Spleen (tissue), 11 donors: ENCODE data around the gene FBXO28. TPM values are rescaled to one million over a fixed set of nuclear protein-coding genes. Genes with fewer than 3 reads are reported as not detected.
"Not testable (repeated sequence)": the region's sequence is repeated elsewhere in the genome, so short reads cannot be mapped to it uniquely, and the experiment has no call there.

ENCODE experiments used
- DNase-seq: peaks from one replicate; pipeline ENCODE4 v3.0.0-alpha.2; 2020
- H3K27ac ChIP-seq, 8 donors: fragments of 200-600 bp; sonication (generic) in 7 of 8; 1 replicate in 4 of 8; 2 replicates in 4 of 8; pipeline versions ENCODE4 v1.5.0 to v1.8.0; 2016 to 2021; ENCODE audit warnings: inconsistent platforms in 4 of 8, mild to moderate bottlenecking in 4 of 8, moderate library complexity in 1 of 8
- H3K27me3 ChIP-seq, 7 donors: fragments of 200-600 bp; sonication (generic) in 6 of 7; replicated peaks in 1 of 7; 1 replicate in 4 of 7; 2 replicates in 3 of 7; pipeline versions ENCODE4 v1.5.0 to v1.8.0; 2016 to 2021; ENCODE audit warnings: inconsistent platforms in 3 of 7, mild to moderate bottlenecking in 1 of 7
- H3K36me3 ChIP-seq, 6 donors: fragments of 200-600 bp; sonication (generic) in 5 of 6; 1 replicate in 4 of 6; 2 replicates in 2 of 6; pipeline versions ENCODE4 v1.5.0 to v1.8.0; 2016 to 2021; ENCODE audit warnings: inconsistent platforms in 2 of 6
- H3K4me1 ChIP-seq, 6 donors: fragments of 200-600 bp; sonication (generic) in 5 of 6; 1 replicate in 3 of 6; 2 replicates in 3 of 6; pipeline versions ENCODE4 v1.5.0 to v1.8.0; 2016 to 2021; ENCODE audit warnings: inconsistent platforms in 3 of 6
- H3K4me3 ChIP-seq, 8 donors: fragments of 200-600 bp; sonication (generic) in 7 of 8; 1 replicate in 4 of 8; 2 replicates in 4 of 8; pipeline versions ENCODE4 v1.5.0 to v1.8.0; 2016 to 2021; ENCODE audit warnings: inconsistent platforms in 4 of 8, mild to moderate bottlenecking in 4 of 8, moderate library complexity in 2 of 8
- H3K9me3 ChIP-seq, 8 donors: fragments of 200-600 bp; sonication (generic) in 7 of 8; 1 replicate in 4 of 8; 2 replicates in 4 of 8; pipeline versions ENCODE4 v1.5.0 to v1.8.0; 2016 to 2021; ENCODE audit warnings: inconsistent platforms in 4 of 8
- CTCF ChIP-seq, 11 experiments: fragments of 200-600 bp in 7 of 11; fragments of 450-650 bp in 4 of 11; sonication (generic) in 4 of 11; IDR thresholded peaks in 8 of 11; conservative IDR thresholded peaks in 3 of 11; 1 replicate in 7 of 11; 2 replicates in 4 of 11; pipeline versions ENCODE4 v1.4.0 to v1.8.0; 2016 to 2021; ENCODE audit warnings: antibody characterized with exemption in 11 of 11, inconsistent platforms in 4 of 11, mild to moderate bottlenecking in 1 of 11
- POLR2A ChIP-seq, 3 donors: fragments of 450-650 bp; IDR thresholded peaks; one replicate each; pipeline ENCODE4 v1.5.1; 2017; ENCODE audit warnings: antibody characterized with exemption in 3 of 3, mild to moderate bottlenecking in 1 of 3
- POLR2AphosphoS5 ChIP-seq, 3 donors: sonication (generic); formaldehyde crosslinking; IDR thresholded peaks; one replicate each; pipeline ENCODE4 v1.5.1; 2017; ENCODE audit warnings: antibody characterized with exemption in 3 of 3
- WGBS, 5 donors: extraction: QIAGEN DNeasy Blood & Tissue Kit in 3 of 5; methylation state at CpG; one replicate each; pipeline versions ENCODE4 v1.1.5 to v1.1.7; 2013 to 2018; 5-methylcytosine and 5-hydroxymethylcytosine counted together
- intact Hi-C: fragments of 100-400 bp; cut with DNase I; formaldehyde crosslinking; loops from one replicate; pipeline ENCODE4 v1.15.0; 2023; ENCODE audit warnings: low total_unique reads
- polyA plus RNA-seq, 3 donors: library from polyadenylated mRNA; stranded (reverse); fragments of 200-250 nt; gene quantifications; one replicate each; pipeline ENCODE4 v1.2.1, GENCODE V29; 2013
- total RNA-seq, 7 donors: library from RNA; depleted of rRNA in 3 of 7; stranded (reverse); fragments of >200 nt in 3 of 7; fragmentation: NEBNext Ultra II Directional in 4 of 7; extraction: Animal tissue kit (Norgen Biotek cat#: 25700) in 4 of 7; gene quantifications; one replicate each; pipeline versions ENCODE4 v1.1.0 to v1.2.1, GENCODE V29; 2016 to 2021
- donor health status: healthy with polysubstance abuse.
- donor health status: DM: no; HTN: no; CAD: no; lungs with moderate emphysema.
- donor health status: DM: no; HTN: no; CAD: no.
- donor health status: Bipolar disorder and iron deficiency.
- donor health status: healthy.
- donor health status: DM: no; HTN: no; CAD: no.
- donor health status: DM: yes; HTN: yes; CAD: no.

Gene FBXO28
- total and polyA plus RNA-seq, 10 donors: 7.3 to 34.5 (median 25.9) TPM

- Histone ChIP-seq H3K27ac (no peak overlapping the region), H3K9me3 (no peaks in the 10 kb centered on the region), H3K4me1 (peaks cover 15 to 46% (median 32%) of the 10 kb centered on the region in 6 donors), H3K27me3 (no peaks in the 10 kb centered on the region), H3K4me3 (no peak overlapping the region), H3K36me3 (no peaks in the 10 kb centered on the region)
- intact Hi-C loops: no loop called here
- TF ChIP-seq POLR2AphosphoS5 (IDR thresholded peaks at IDR 0.05): no peak
- TF ChIP-seq POLR2A (IDR thresholded peaks at IDR 0.05): no peak
- TF ChIP-seq CTCF (IDR thresholded peaks at IDR 0.05 in 8 of 11, conservative IDR thresholded peaks at IDR 0.05 in 3 of 11): no peak
- WGBS, 5 donors: 93 to 99% (median 95%) methylated on average over 4 of the region's 4 CpGs
- no peak for DNase-seq
Observed at GRCh38 chr1:224201853-224202252, 87.9 kb downstream of the FBXO28 start.

DNA sequence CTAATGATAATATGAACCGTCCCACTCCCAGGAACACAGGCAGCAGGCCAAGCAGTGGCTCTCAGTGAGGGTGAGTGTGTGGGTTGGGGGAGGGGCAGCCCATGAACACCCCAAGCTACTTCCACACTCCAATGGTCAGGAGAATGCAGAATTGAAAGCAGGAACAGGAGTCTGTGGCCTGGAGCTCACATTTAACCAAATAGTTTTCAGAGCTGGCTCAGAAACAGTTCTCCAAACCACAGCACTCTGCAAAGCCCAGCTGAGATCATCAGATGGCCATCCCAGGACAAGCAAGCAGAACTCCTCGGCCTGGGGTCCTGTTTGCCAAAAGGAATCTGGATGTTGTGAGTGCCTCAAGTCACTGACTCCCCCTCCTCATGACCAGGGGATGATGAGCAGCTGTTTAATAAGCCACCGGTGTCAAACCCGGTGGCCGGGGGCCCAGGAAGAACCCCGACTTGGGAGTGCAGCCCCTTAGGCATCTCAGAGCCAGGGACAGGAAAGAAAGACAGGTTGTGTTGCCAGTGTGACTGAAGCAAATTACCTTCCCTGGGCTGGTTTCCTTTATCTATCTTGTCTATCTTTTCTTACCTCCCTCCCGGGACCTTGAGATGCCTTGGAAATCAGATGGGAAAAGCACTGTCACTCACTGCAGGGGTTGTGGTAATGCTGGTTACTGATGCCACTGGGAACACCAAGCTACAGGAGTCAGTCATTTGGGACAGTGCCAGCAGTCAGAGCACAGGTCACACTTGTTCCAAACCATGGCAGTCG lies 89.5 kb downstream of the FBXO28 start:
- no peaks in the 10 kb centered on the region for H3K36me3 ChIP-seq
- no peak for TF ChIP-seq POLR2A (IDR thresholded peaks at IDR 0.05)
- peak in 2 of 3 donors; percentile 53 to 54 for TF ChIP-seq POLR2AphosphoS5 (IDR thresholded peaks at IDR 0.05)
- TF ChIP-seq CTCF (IDR thresholded peaks at IDR 0.05 in 8 of 11, conservative IDR thresholded peaks at IDR 0.05 in 3 of 11): no peak
- no peaks in the 10 kb centered on the region for H3K27me3 ChIP-seq
- DNase-seq: peak; percentile 84
- intact Hi-C loops: no loop called here
- H3K27ac ChIP-seq: peak overlapping the region in 5 of 8 donors; percentile 27 to 80 (median 58)
- no peak overlapping the region for H3K4me3 ChIP-seq
- H3K9me3 ChIP-seq: no peaks in the 10 kb centered on the region
- H3K4me1 ChIP-seq: peaks cover 15 to 41% (median 31%) of the 10 kb centered on the region in 6 donors
- WGBS, 5 donors: 59 to 72% (median 66%) methylated on average over 7 to 8 of the region's 8 CpGs

GRCh38 chr1:224205438-224205840 lies 91.5 kb downstream of the FBXO28 start:
- Histone ChIP-seq H3K36me3 (no peaks in the 10 kb centered on the region), H3K27me3 (no peaks in the 10 kb centered on the region), H3K4me3 (peak overlapping the region in 1 of 8 donors; percentile 28), H3K9me3 (no peaks in the 10 kb centered on the region), H3K27ac (peak overlapping the region in 5 of 8 donors; percentile 22 to 78 (median 55)), H3K4me1 (peaks cover 15 to 55% (median 40%) of the 10 kb centered on the region in 6 donors)
- no peak for DNase-seq
- 23 to 28% (median 26%) methylated on average over 3 to 4 of the region's 4 CpGs for WGBS, 5 donors
- intact Hi-C loops: no loop called here
- TF ChIP-seq POLR2A (IDR thresholded peaks at IDR 0.05) (no peak), POLR2AphosphoS5 (IDR thresholded peaks at IDR 0.05) (no peak), CTCF (IDR thresholded peaks at IDR 0.05 in 8 of 11, conservative IDR thresholded peaks at IDR 0.05 in 3 of 11) (no peak)

DNA sequence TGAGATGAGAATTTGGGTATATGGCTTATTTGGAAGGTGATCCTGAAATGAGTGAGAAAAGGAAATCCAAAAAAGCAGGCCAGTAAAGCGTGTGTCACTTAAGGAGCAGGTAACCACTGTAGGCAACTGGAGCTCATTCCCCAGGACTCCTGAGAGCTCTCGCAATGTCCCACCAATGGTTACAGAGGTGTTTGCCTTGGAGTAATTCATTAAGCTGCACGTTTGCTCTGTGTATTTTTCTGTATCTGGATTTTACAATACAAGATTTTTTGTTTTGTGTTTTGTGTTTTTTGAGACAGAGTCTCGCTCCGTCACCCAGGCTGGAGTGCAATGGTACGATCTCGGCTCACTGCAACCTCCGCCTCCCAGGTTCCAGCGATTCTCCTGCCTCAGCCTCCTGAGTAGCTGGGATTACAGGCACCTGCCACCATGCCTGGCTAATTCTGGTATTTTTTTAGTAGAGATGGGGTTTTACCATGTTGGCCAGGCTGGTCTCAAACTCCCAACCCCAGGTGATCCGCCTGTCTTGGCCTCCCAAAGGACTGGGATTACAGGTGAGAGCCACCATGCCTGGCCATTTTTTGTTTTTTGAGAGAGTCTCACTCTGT lies 92.1 kb downstream of the FBXO28 start:
- H3K4me3 ChIP-seq: peak overlapping the region in 1 of 8 donors; percentile 28
- H3K27ac ChIP-seq: peak overlapping the region in 5 of 8 donors; percentile 22 to 78 (median 55)
- peaks cover 15 to 60% (median 42%) of the 10 kb centered on the region in 6 donors for H3K4me1 ChIP-seq
- H3K27me3 ChIP-seq, DNase-seq, intact Hi-C loops, H3K9me3 ChIP-seq, H3K36me3 ChIP-seq: not testable (repeated sequence)
- WGBS, 5 donors: 74 to 93% (median 81%) methylated on average over 10 of the region's 10 CpGs
